C4-2B (cell line): Measurements from ENCODE around the gene PPP1R11.
A peak's percentile ranks its signal among the peaks of the same experiment; 100 is the strongest.

ENCODE experiments used
- H3K27ac ChIP-seq: fragments of 450-650 bp; 2 replicates; pipeline ENCODE4 v1.5.1; 2017
- ZFX ChIP-seq: fragments of 450-650 bp; IDR thresholded peaks from 2 replicates; pipeline ENCODE4 v1.6.1; 2017
- TF ChIP-seq, protein P1 (sequence below): fragments of 450-650 bp; conservative IDR thresholded peaks from 2 replicates; pipeline ENCODE4 v1.5.1; 2017; ENCODE audit warnings: mild to moderate bottlenecking

Gene PPP1R11

DNA sequence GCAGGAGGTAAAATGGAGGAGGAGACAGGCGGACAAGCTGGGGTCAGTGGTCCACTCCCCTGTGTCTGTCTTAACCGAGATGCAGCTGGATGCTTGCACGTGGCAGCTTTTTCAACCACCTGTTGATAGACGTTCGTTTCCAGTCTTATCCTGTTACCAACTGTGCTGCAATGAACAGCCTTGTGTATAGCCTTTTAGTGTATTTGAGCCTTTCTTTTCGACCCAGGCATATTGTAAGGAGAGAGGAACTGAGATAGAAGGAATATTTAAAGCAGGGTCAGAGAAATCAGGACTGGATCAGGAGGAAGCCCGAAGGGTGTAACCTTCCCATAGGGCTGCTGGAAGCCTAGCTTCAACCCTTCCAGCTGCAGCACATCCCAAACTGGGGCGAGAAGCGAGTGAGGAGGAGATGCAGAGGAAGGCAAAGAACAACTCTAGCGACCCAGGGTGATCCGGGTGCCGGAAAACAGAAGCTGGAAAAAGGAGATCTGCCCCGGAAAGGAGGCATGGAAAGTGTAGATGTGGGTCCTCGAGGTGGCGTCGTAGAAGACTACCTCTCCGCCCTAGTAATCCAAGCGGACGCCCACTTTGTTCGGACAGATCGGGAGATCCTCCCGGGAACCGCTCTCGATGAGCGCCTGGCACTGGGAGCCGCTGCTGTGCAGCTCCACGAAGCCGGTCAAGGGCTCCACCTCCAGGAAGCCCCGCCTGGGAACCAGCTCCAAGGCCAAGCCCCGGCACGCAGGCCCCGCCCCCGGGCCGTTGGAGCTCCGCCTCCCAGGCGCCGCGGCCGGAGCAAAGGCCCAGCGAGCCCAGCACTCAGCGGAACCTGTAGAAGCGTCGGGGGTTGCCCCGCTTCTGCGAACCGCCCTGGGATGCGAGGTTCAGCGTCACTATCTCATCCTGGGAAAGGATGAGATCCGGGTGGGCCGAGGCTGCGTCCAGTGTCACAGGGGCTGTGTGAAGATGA lies 34.7 kb downstream of the PPP1R11 start:
- no peak for TF ChIP-seq ZFX
- TF ChIP-seq, protein P1, sequence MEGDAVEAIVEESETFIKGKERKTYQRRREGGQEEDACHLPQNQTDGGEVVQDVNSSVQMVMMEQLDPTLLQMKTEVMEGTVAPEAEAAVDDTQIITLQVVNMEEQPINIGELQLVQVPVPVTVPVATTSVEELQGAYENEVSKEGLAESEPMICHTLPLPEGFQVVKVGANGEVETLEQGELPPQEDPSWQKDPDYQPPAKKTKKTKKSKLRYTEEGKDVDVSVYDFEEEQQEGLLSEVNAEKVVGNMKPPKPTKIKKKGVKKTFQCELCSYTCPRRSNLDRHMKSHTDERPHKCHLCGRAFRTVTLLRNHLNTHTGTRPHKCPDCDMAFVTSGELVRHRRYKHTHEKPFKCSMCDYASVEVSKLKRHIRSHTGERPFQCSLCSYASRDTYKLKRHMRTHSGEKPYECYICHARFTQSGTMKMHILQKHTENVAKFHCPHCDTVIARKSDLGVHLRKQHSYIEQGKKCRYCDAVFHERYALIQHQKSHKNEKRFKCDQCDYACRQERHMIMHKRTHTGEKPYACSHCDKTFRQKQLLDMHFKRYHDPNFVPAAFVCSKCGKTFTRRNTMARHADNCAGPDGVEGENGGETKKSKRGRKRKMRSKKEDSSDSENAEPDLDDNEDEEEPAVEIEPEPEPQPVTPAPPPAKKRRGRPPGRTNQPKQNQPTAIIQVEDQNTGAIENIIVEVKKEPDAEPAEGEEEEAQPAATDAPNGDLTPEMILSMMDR: no peak
- H3K27ac ChIP-seq: no peak overlapping the region

- no peak overlapping the region for H3K27ac ChIP-seq
These were observed 35.5 kb downstream of the PPP1R11 start for GRCh38 chr6:30102414-30102969.

DNA sequence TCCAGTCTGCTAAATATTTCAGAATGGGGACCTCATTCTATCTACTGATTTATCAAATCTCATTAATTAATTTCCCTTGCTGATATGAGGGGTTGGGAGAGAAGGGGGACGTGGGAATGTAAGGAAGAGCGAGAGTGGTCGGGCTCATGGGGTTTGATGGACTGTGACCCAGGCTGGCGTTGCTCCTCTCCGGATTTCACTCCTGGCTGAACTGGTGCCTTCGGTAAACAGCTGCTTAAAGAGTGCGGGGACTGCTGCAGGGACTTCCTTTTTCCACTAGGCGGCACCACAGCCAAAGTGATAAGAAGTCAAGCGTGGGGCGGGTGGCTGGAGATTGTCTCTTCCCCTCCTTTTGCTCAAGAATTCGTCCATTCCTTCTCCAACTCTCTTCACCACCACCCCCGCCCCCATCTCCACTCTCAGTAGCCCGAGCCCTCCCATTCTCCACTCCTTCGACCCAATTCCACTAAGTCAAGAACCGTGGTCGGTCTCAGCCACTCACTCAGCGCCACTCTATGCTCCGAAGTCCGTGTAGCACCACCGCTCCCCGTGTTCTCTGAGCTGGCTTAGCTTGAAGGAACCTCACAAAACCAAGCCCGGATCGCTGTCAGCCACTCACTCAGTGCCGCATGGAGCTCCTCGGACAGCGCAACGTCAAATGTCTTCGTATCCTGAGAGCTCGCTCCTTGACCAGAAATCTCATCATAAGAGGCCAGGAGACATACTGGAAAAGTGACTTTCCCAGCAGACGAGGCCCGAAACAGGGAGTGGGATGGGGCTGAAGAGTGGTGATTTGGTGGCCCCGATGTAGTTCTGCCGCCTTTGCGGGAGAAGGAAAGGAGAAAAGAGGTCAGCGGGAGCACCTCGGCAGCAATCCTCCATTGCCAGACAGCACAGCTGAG lies 36.2 kb downstream of the PPP1R11 start:
- H3K27ac ChIP-seq: no peak overlapping the region
- TF ChIP-seq, protein P1: peak; percentile 94
- no peak for TF ChIP-seq ZFX

More at GRCh38 chr6:30102414-30102969, 35.5 kb downstream of the PPP1R11 start:
- TF ChIP-seq ZFX: no peak
- TF ChIP-seq, protein P1: no peak

DNA sequence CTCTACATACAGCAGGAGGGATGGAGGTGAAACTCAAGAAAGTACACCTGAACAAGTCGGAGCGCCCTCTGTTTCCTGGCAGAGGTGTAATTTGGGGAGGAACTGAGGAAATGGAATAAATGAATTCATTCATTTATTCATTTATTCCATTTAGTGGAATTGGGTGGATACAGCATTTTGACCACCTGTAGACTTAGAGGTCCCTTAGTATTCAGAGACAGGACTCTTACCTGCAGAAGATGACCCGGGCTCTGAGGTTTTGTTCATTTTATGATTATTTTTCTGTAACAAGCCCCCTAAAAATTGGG lies 36.8 kb downstream of the PPP1R11 start:
- TF ChIP-seq, protein P1: no peak
- TF ChIP-seq ZFX: no peak
- H3K27ac ChIP-seq: no peak overlapping the region

GRCh38 chr6:30104661-30105060 lies 37.7 kb downstream of the PPP1R11 start:
- TF ChIP-seq, protein P1: no peak
- TF ChIP-seq ZFX: no peak

DNA sequence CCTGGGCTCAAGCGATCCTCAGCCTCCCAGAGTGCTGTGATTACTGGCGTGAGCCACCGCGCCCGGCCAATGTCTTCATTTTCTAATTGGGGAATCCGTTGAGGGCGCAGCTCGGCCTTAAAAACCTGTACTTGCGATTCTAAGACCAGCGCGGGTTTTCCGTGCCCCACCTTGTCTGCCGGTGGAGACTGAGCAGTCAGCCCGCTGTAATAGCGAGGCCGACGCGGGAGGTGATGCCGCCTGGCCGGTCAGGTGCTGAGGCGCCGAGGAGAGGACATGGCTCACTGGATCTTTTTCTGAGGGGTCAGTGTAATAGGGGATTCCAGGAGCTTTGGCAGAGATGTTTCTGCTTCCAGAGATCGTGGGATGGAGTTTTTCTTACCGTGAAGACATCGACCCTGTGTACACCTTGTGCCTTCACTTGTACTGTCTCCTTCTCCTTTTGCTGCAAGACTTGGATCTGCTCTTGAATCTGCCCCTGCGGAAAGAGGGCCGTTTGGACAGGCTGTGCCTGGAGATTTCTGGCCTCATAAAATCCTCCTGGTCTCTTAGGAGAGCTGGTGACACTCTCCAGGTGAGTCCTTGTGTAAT lies 44.4 kb downstream of the PPP1R11 start:
- no peak overlapping the region for H3K27ac ChIP-seq
- TF ChIP-seq, protein P1: no peak
- TF ChIP-seq ZFX: no peak

More at GRCh38 chr6:30104661-30105060, 37.7 kb downstream of the PPP1R11 start:
- H3K27ac ChIP-seq: no peak overlapping the region
